ENCODE data around the gene KLHL18.
"Not testable (repeated sequence)": the region's sequence is repeated elsewhere in the genome, so short reads cannot be mapped to it uniquely, and the experiment has no call there.

KLHL18 gene

GRCh38 chr3:47282424-47283192 is at the start of gene KLHL18, which contains the start of gene KIF9:
KLHL18 (plus strand) TSS chr3:47282944; CDS start chr3:47282966, 22 bp downstream.
KIF9 (minus strand) TSS chr3:47282799; CDS start chr3:47277374, 5,425 bp downstream.
- peak; percentile 95 for DNase-seq (ENCODE audit: low spot score)

- no peak for DNase-seq (ENCODE audit: low spot score)
Observed at GRCh38 chr3:47238017-47238416, 44.7 kb upstream of the KLHL18 start.

GRCh38 chr3:47239929-47240328 is 42.8 kb upstream of the KLHL18 start:
- no peak for DNase-seq (ENCODE audit: low spot score)

- no peak for DNase-seq (ENCODE audit: low spot score)
Observed at GRCh38 chr3:47243419-47244147, 39.2 kb upstream of the KLHL18 start.

GRCh38 chr3:47244531-47245100 is 38.1 kb upstream of the KLHL18 start:
- DNase-seq (ENCODE audit: low spot score), result no peak

- no peak for DNase-seq (ENCODE audit: low spot score)
Observed at GRCh38 chr3:47245271-47245670, 37.5 kb upstream of the KLHL18 start.

- no peak for DNase-seq (ENCODE audit: low spot score)
Observed at GRCh38 chr3:47247131-47248064, 35.3 kb upstream of the KLHL18 start.

- DNase-seq (ENCODE audit: low spot score), result peak; percentile 72
Observed at GRCh38 chr3:47250309-47251060, 32.3 kb upstream of the KLHL18 start.

GRCh38 chr3:47251085-47251484 is 31.7 kb upstream of the KLHL18 start:
- DNase-seq (ENCODE audit: low spot score), result not testable (repeated sequence)

- DNase-seq (ENCODE audit: low spot score), result no peak
Observed at GRCh38 chr3:47251689-47252088, 31.1 kb upstream of the KLHL18 start.

GRCh38 chr3:47256331-47256730 is 26.4 kb upstream of the KLHL18 start:
- DNase-seq (ENCODE audit: low spot score), result not testable (repeated sequence)

GRCh38 chr3:47259114-47259513 is 23.6 kb upstream of the KLHL18 start:
- DNase-seq (ENCODE audit: low spot score), result no peak

- DNase-seq (ENCODE audit: low spot score), result no peak
Observed at GRCh38 chr3:47260605-47261004, 22.1 kb upstream of the KLHL18 start.

GRCh38 chr3:47261301-47261700 is 21.4 kb upstream of the KLHL18 start:
- no peak for DNase-seq (ENCODE audit: low spot score)

- DNase-seq (ENCODE audit: low spot score), result no peak
Observed at GRCh38 chr3:47265008-47265407, 17.7 kb upstream of the KLHL18 start.

- no peak for DNase-seq (ENCODE audit: low spot score)
Observed at GRCh38 chr3:47265725-47266428, 16.9 kb upstream of the KLHL18 start.

GRCh38 chr3:47266709-47267489 is 15.8 kb upstream of the KLHL18 start:
- DNase-seq (ENCODE audit: low spot score), result no peak

- no peak for DNase-seq (ENCODE audit: low spot score)
Observed at GRCh38 chr3:47267490-47267824, 15.3 kb upstream of the KLHL18 start.

- no peak for DNase-seq (ENCODE audit: low spot score)
Observed at GRCh38 chr3:47270526-47270925, 12.2 kb upstream of the KLHL18 start.

- DNase-seq (ENCODE audit: low spot score), result peak; percentile 43
Observed at GRCh38 chr3:47273564-47273963, 9.2 kb upstream of the KLHL18 start.

Measured in iPS-NIHi11 (cell line).